Glutamatergic neuron (in vitro differentiated cells): ENCODE data around the gene OR10H5. TPM values are rescaled to one million over a fixed set of nuclear protein-coding genes. Genes with fewer than 3 reads are reported as not detected.

Source experiments
- DNase-seq: peaks from one replicate; pipeline ENCODE4 v3.0.0; 2022
- H3K27ac Mint-ChIP-seq: one replicate; pipeline ENCODE4 v1.8.0; 2020; ENCODE audit warnings: mild to moderate bottlenecking, mixed read lengths, inconsistent platforms; ENCODE audit not compliant: unreplicated experiment
- H3K27me3 Mint-ChIP-seq: one replicate; pipeline ENCODE4 v1.8.0; 2020; ENCODE audit warnings: mild to moderate bottlenecking, moderate library complexity, mixed read lengths, inconsistent platforms; ENCODE audit not compliant: unreplicated experiment
- H3K36me3 Mint-ChIP-seq: one replicate; pipeline ENCODE4 v1.8.0; 2020; ENCODE audit warnings: mild to moderate bottlenecking, mixed read lengths, inconsistent platforms; ENCODE audit not compliant: unreplicated experiment
- H3K4me1 Mint-ChIP-seq: one replicate; pipeline ENCODE4 v1.8.0; 2020; ENCODE audit warnings: mild to moderate bottlenecking, low read depth, mixed read lengths, inconsistent platforms; ENCODE audit not compliant: unreplicated experiment
- H3K4me3 Mint-ChIP-seq: one replicate; pipeline ENCODE4 v1.8.0; 2020; ENCODE audit warnings: mild to moderate bottlenecking, mixed read lengths, inconsistent platforms; ENCODE audit not compliant: unreplicated experiment
- H3K9me3 Mint-ChIP-seq: one replicate; pipeline ENCODE4 v1.8.0; 2020; ENCODE audit warnings: mild to moderate bottlenecking, moderate library complexity, mixed read lengths, inconsistent platforms; ENCODE audit not compliant: unreplicated experiment
- CTCF ChIP-seq: fragments of 200-600 bp; sonication (generic); IDR thresholded peaks from one replicate; pipeline ENCODE4 v1.5.0; 2021; ENCODE audit not compliant: partially characterized antibody, unreplicated experiment
- total RNA-seq: library from RNA; stranded (reverse); fragmentation: NEBNext Ultra II Directional; extraction: Animal tissue kit (Norgen Biotek cat#: 25700); gene quantifications from one replicate; pipeline ENCODE4 v1.2.1, GENCODE V29; 2021; ENCODE audit not compliant: unreplicated experiment

Gene OR10H5
- total RNA-seq, 1 donor from 2014 or later = not detected

GRCh38 chr19:15811476-15811875 is 24.0 kb downstream of the OR10H5 start:
- H3K27ac Mint-ChIP-seq = no peak overlapping the region
- no peak overlapping the region for H3K4me3 Mint-ChIP-seq
- peaks cover 8% of the 10 kb centered on the region for H3K9me3 Mint-ChIP-seq
- peaks cover 7% of the 10 kb centered on the region for H3K27me3 Mint-ChIP-seq
- no peaks in the 10 kb centered on the region for H3K4me1 Mint-ChIP-seq
- no peaks in the 10 kb centered on the region for H3K36me3 Mint-ChIP-seq
- no peak for TF ChIP-seq CTCF
- DNase-seq = no peak

- no peak for DNase-seq
- Mint-ChIP-seq H3K4me3 (no peak overlapping the region), H3K27me3 (peaks cover 4% of the 10 kb centered on the region), H3K27ac (no peak overlapping the region), H3K36me3 (no peaks in the 10 kb centered on the region), H3K9me3 (peaks cover 5% of the 10 kb centered on the region), H3K4me1 (no peaks in the 10 kb centered on the region)
- TF ChIP-seq CTCF = no peak
Measured at GRCh38 chr19:15812060-15812722, 24.7 kb downstream of the OR10H5 start.

- peaks cover 2% of the 10 kb centered on the region for H3K9me3 Mint-ChIP-seq
- no peak for TF ChIP-seq CTCF
- no peaks in the 10 kb centered on the region for H3K36me3 Mint-ChIP-seq
- H3K27me3 Mint-ChIP-seq = peaks cover 4% of the 10 kb centered on the region
- H3K4me3 Mint-ChIP-seq = no peak overlapping the region
- no peak for DNase-seq
- H3K27ac Mint-ChIP-seq = no peak overlapping the region
- H3K4me1 Mint-ChIP-seq = no peaks in the 10 kb centered on the region
Measured at GRCh38 chr19:15813916-15814315, 26.5 kb downstream of the OR10H5 start.

GRCh38 chr19:15815306-15815705 is 27.8 kb downstream of the OR10H5 start, which contains the start of gene OR10H1:
OR10H1 (minus strand) TSS chr19:15815664; CDS start chr19:15808037, 7,627 bp downstream.
- Mint-ChIP-seq H3K4me1 (no peaks in the 10 kb centered on the region), H3K4me3 (no peak within 1 kb of the TSS), H3K9me3 (peaks cover 2% of the 10 kb centered on the region), H3K27ac (no peak within 1 kb of the TSS), H3K27me3 (peaks cover 4% of the 10 kb centered on the region), H3K36me3 (no peaks in the 10 kb centered on the region)
- DNase-seq = no peak
- TF ChIP-seq CTCF = no peak

GRCh38 chr19:15820646-15821045 is 33.2 kb downstream of the OR10H5 start:
- Mint-ChIP-seq H3K9me3 (no peaks in the 10 kb centered on the region), H3K27me3 (no peaks in the 10 kb centered on the region), H3K36me3 (no peaks in the 10 kb centered on the region), H3K4me1 (no peaks in the 10 kb centered on the region), H3K4me3 (no peak overlapping the region), H3K27ac (no peak overlapping the region)
- DNase-seq = no peak
- no peak for TF ChIP-seq CTCF
